NK-92 (cell line): ENCODE measurements around the gene KHK.

Source experiments
- DNase-seq: peaks from one replicate; lab custom pipeline; 2025; ENCODE audit not compliant: unreplicated experiment; lab: John Stamatoyannopoulos, UW

KHK gene

GRCh38 chr2:27080603-27080936, 6.0 kb upstream of the KHK start:
- DNase-seq = no peak

GRCh38 chr2:27081984-27082772, 4.4 kb upstream of the KHK start:
- no peak for DNase-seq

GRCh38 chr2:27082773-27083409, 3.7 kb upstream of the KHK start:
- no peak for DNase-seq

- DNase-seq = no peak
Measured at GRCh38 chr2:27083410-27084296, 2.9 kb upstream of the KHK start.

- no peak for DNase-seq
Measured at GRCh38 chr2:27084297-27085061, 2.1 kb upstream of the KHK start.

GRCh38 chr2:27085062-27085672, 1.4 kb upstream of the KHK start:
- DNase-seq = no peak

GRCh38 chr2:27085673-27086089, 891 bp upstream of the KHK start:
- no peak for DNase-seq

- DNase-seq = peak; percentile 75
Measured at GRCh38 chr2:27086090-27086723, 365 bp upstream of the KHK start.

- no peak for DNase-seq
Measured at GRCh38 chr2:27087823-27088410, 1.3 kb downstream of the KHK start.

- no peak for DNase-seq
Measured at GRCh38 chr2:27088634-27089033, 2.1 kb downstream of the KHK start.

GRCh38 chr2:27089111-27089954, 2.8 kb downstream of the KHK start:
- DNase-seq = no peak

- DNase-seq = no peak
Measured at GRCh38 chr2:27091746-27092695, 5.4 kb downstream of the KHK start.

GRCh38 chr2:27092696-27093429, 6.3 kb downstream of the KHK start:
- no peak for DNase-seq

GRCh38 chr2:27093430-27094352, 7.1 kb downstream of the KHK start:
- DNase-seq = no peak

GRCh38 chr2:27094353-27094984, 7.9 kb downstream of the KHK start:
- no peak for DNase-seq

- DNase-seq = no peak
Measured at GRCh38 chr2:27095427-27095744, 8.8 kb downstream of the KHK start.
